ENCODE data around the gene ULBP2.

GRCh38 chr6:149906405-149906804, 35.4 kb upstream of the ULBP2 start:
- no peak for TF ChIP-seq RAD21 (conservative IDR thresholded peaks at IDR 0.05 in 1 of 2, IDR thresholded peaks at IDR 0.05 in 1 of 2)
- TF ChIP-seq TFCP2L1 (CRISPR knock-in tag; IDR thresholded peaks at IDR 0.05), result no peak
- TF ChIP-seq POLR2A (IDR thresholded peaks at IDR 0.05; ENCODE audit: low read length), result no peak
- TF ChIP-seq, protein P1, sequence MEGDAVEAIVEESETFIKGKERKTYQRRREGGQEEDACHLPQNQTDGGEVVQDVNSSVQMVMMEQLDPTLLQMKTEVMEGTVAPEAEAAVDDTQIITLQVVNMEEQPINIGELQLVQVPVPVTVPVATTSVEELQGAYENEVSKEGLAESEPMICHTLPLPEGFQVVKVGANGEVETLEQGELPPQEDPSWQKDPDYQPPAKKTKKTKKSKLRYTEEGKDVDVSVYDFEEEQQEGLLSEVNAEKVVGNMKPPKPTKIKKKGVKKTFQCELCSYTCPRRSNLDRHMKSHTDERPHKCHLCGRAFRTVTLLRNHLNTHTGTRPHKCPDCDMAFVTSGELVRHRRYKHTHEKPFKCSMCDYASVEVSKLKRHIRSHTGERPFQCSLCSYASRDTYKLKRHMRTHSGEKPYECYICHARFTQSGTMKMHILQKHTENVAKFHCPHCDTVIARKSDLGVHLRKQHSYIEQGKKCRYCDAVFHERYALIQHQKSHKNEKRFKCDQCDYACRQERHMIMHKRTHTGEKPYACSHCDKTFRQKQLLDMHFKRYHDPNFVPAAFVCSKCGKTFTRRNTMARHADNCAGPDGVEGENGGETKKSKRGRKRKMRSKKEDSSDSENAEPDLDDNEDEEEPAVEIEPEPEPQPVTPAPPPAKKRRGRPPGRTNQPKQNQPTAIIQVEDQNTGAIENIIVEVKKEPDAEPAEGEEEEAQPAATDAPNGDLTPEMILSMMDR (IDR thresholded peaks at IDR 0.05), result no peak
- no peak for TF ChIP-seq REST (IDR thresholded peaks at IDR 0.05)
- no peak for TF ChIP-seq MAZ (IDR thresholded peaks at IDR 0.05; ENCODE audit: borderline replicate concordance, low read depth, low read length)
- no peak for TF ChIP-seq SMC3 (IDR thresholded peaks at IDR 0.05)
- TF ChIP-seq JUN (IDR thresholded peaks at IDR 0.05), result no peak
- no peak for TF ChIP-seq POLR2AphosphoS2 (conservative IDR thresholded peaks at IDR 0.05; ENCODE audit: low read length)
